ENCODE data around the gene DNAJC4.

GRCh38 chr11:64209563-64209843 is 20.8 kb upstream of the DNAJC4 start:
- TF ChIP-seq CTCF (conservative IDR thresholded peaks at IDR 0.05 in 1 of 2, IDR thresholded peaks at IDR 0.05 in 1 of 2; ENCODE audit: low read depth in 1 of 2, low read length in 2 of 2), result no peak
- no peak for TF ChIP-seq EZH2 (IDR thresholded peaks at IDR 0.05; ENCODE audit: low read length, missing control alignments)

Measured in fibroblast of lung (primary cell).